ENCODE data around the gene EFNB1. TPM values are rescaled to one million over a fixed set of nuclear protein-coding genes. Genes with fewer than 3 reads are reported as not detected.
"Not testable (repeated sequence)": the region's sequence is repeated elsewhere in the genome, so short reads cannot be mapped to it uniquely, and the experiment has no call there.

The EFNB1 gene
- total and polyA plus RNA-seq, 8 donors = 2.4 to 13.3 (median 5.5) TPM

GRCh38 chrX:68794461-68794860 is 34.4 kb upstream of the EFNB1 start:
- no peak for TF ChIP-seq CTCF (IDR thresholded peaks at IDR 0.05)
- H3K9me3 ChIP-seq = no peaks in the 10 kb centered on the region
- DNase-seq (no peak), ATAC-seq (peak in 2 of 4 donors; percentile 39 to 46), FAIRE-seq (no peak)
- intact Hi-C loops (cut with DNase I) = no loop called here
- H3K27ac ChIP-seq = no peak overlapping the region
- peaks cover 0 to 6% (median 0%) of the 10 kb centered on the region in 4 donors for H3K27me3 ChIP-seq
- no peaks in the 10 kb centered on the region for H3K36me3 ChIP-seq
- 43 to 48% methylated on average over 4 of the region's 4 CpGs for WGBS, 2 donors
- H3K4me1 ChIP-seq = no peaks in the 10 kb centered on the region
- H3K4me3 ChIP-seq = no peak overlapping the region

- no peak for DNase-seq
- H3K36me3 ChIP-seq = no peaks in the 10 kb centered on the region
- intact Hi-C loops (cut with DNase I) = no loop called here
- H3K4me1 ChIP-seq = no peaks in the 10 kb centered on the region
- FAIRE-seq = no peak
- peaks cover 0 to 9% (median 0%) of the 10 kb centered on the region in 4 donors for H3K27me3 ChIP-seq
- ATAC-seq = no peak
- TF ChIP-seq CTCF (IDR thresholded peaks at IDR 0.05) = no peak
- H3K4me3 ChIP-seq = no peak overlapping the region
- 66 to 83% methylated on average over 3 of the region's 3 CpGs for WGBS, 2 donors
- H3K27ac ChIP-seq = no peak overlapping the region
- no peaks in the 10 kb centered on the region for H3K9me3 ChIP-seq
Observed at GRCh38 chrX:68795741-68796140, 33.1 kb upstream of the EFNB1 start.

GRCh38 chrX:68798400-68798799 is 30.4 kb upstream of the EFNB1 start:
- H3K9me3 ChIP-seq; ATAC-seq; H3K4me3 ChIP-seq; DNase-seq; FAIRE-seq; H3K36me3 ChIP-seq; intact Hi-C loops (cut with DNase I); H3K27ac ChIP-seq; H3K4me1 ChIP-seq: not testable (repeated sequence)
- H3K27me3 ChIP-seq = peaks cover 0 to 22% (median under 1%) of the 10 kb centered on the region in 4 donors

GRCh38 chrX:68801737-68802290 is 27.0 kb upstream of the EFNB1 start:
- DNase-seq (no peak), FAIRE-seq (no peak), ATAC-seq (no peak)
- H3K4me3 ChIP-seq = no peak overlapping the region
- 72% methylated on average over 4 of the region's 4 CpGs for WGBS, 2 donors
- peaks cover 0 to 30% (median 4%) of the 10 kb centered on the region in 4 donors for H3K27me3 ChIP-seq
- no peaks in the 10 kb centered on the region for H3K4me1 ChIP-seq
- no peaks in the 10 kb centered on the region for H3K36me3 ChIP-seq
- intact Hi-C loops (cut with DNase I) = no loop called here
- no peaks in the 10 kb centered on the region for H3K9me3 ChIP-seq
- H3K27ac ChIP-seq = no peak overlapping the region
- no peak for TF ChIP-seq CTCF (IDR thresholded peaks at IDR 0.05)

GRCh38 chrX:68807818-68808217 is 21.0 kb upstream of the EFNB1 start:
- intact Hi-C loops (cut with DNase I) = no loop called here
- Histone ChIP-seq H3K27ac (no peak overlapping the region), H3K36me3 (no peaks in the 10 kb centered on the region), H3K4me3 (no peak overlapping the region), H3K27me3 (peaks cover 0 to 12% (median 6%) of the 10 kb centered on the region in 4 donors), H3K4me1 (no peaks in the 10 kb centered on the region), H3K9me3 (no peaks in the 10 kb centered on the region)
- peak in 1 of 4 donors; percentile 17 for TF ChIP-seq CTCF (IDR thresholded peaks at IDR 0.05)
- ATAC-seq (peak; percentile 69 to 83 (median 78)), FAIRE-seq (no peak), DNase-seq (peak in 1 of 6 donors; percentile 34)
- 7 to 20% methylated on average over 3 of the region's 3 CpGs for WGBS, 2 donors
